Stimulated activated CD4-positive, alpha-beta T cell treated with anti-CD3 and anti-CD28 coated beads, Interleukin-15, amount 100 ng/mL, for 48 hours (primary cell): ENCODE measurements around the gene MEF2A.

Experiments
- DNase-seq, 2 donors: peaks; one replicate each; pipeline ENCODE4 v3.0.0-alpha.2; 2020; ENCODE audit warnings: low read depth in 2 of 2

MEF2A gene

DNA sequence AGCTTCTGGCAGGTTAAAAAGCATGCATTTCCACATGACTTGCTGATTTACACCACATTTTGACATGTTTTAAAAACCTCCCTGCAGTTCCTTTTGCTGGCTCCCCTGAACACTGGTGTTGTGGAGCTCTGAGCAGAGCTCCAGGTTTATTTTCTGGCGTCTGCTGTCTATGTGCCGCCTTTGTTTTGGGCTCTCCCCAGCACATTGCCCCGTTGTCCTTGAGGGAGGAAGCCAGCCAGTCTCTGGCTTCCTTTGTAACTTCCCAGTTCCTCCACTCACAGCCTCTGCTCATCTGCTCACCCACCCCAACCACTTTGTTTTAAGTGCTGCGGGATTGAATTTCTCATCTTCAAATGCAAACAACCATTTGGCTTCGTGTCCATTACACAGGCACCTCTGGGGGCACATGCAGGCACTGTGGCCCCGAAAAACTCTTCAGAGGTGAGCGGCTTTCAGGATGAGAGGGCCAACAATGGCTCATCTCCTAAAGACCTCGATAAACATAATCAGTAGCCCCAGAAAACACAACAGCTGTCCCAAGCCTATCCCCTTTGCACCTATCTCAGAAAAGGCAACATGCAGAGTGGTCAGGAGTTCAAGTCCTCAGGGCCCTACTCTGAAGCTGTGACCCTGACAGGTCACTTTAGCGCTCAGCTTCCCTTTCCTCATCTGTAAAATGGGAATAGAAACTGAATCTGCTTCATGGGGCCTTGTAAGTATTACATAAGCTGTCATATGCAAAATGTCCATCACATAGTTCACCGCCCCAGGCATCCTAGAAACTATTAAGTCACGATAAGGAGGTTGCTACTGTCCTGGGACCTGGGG lies 1.3 kb upstream of the MEF2A start:
- DNase-seq = no peak

DNA sequence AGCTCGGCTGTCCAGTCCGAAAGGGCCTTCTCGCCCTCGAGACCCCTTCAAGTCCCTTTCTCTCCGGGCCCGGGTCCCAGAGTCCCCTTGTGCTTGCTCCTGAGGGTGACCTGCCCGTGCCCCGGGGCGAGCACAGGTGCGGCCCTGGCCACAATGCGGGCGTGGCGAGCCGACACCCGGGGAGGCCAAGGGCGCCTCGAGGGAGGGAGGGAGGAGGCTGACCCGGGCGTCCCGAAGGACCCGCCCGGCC lies 810 bp upstream of the MEF2A start:
- no peak for DNase-seq

DNA sequence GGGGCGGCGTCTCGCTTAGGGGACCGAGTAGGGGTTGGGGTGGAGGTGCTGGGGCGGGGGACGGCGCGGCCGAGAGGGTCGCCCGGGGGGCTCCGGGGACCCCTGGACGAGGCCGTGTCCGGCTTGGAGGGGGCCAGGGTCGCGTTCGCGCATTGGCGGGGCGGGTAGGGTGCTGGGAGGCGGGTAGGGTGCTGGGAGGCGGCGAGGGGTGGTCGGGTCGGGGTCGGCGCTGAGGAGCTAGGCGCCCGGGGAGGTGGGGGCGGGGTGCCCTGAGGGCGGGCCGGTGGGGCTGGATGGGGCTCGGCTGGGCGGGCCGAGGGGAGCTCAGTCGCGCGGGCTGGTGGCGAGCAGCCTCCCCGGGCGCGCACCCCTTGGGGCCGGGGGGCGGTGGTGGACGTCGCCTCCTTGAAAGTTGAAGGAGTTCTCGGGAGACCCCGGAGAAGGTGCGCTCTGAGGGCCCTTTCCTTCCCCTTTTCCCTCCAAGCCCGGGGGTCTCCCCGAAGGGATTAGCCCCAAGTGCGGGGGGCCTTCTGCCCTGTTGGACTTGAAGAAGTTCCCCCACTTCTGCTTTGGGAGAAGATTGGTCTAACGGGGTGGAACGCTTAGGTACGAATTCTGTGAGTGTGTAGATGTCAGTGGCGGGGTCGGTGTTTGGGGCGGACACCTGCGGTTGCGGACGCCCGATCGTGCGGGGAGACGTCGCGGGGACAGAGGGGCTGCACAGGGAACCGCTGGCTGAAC lies 543 bp downstream of the MEF2A start:
- DNase-seq = no peak

DNA sequence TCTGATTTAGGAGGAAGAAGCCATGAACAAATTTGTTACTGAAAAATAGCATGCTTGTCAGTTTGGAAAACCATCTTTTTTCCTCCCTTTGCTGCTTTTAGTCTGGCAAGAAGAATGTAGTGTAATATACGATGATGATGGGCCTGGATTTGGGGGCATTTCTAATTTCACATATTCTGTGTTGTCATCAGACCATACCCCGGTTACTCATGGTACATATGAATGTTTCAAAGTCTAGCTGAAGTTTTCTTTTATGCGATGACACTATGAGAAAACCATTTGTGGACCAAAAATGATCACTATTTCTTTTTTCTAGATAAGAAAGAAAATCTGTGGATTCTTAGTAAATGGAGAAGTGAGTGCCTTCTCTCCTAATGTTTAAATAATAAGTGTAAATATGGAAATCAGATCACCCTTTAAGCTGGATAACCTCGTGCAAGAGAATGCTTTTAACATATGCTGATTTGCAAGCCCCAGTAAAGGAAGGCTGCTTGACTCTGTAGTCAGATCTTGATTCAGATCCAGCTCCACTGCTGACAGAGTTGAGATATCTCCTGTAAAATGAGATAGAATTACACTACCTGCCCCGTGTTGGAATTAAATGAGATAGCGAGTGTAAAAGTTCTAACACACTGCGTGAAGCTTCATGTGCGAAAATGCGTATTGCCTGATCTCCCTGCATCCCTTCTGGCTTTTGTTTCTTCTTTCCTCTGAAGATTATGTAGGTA lies 3.0 kb downstream of the MEF2A start:
- no peak for DNase-seq

DNA sequence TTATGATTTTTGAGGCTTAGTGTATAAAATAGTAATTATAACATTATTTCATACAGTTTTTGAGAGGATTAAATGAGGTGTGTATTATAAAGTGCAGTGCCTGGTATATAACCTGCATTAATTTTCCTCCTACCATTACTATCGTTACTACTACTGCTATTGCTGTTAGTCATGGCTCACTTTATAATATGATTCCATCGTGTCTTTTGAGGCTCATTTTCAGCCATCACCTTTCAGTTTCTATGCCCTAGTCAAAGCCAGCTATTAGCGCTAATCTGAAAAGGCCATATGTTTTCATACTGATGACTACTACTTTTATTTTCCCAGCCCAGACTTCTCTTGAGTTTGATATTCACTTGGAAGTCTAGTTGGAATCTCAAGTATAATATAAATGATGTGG lies 5.5 kb downstream of the MEF2A start:
- DNase-seq = no peak

DNA sequence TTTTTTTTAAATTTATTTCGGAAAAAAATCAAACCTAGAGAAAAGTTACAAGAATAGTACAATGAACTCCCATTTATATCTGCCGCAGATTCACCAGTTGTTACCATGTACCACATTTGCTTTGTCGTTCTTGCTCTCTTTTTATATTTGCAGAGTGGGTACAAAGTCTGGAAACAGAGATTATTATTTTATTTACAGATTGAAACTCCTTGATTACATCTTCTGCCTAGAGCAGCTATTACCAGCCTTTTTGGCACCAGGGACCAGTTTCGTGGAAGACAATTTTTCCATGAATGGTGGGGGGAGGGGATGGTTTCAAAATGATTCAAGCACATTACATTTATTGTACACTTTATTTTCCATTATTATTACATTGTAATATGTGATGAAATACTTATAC lies 8.3 kb downstream of the MEF2A start:
- no peak for DNase-seq

DNA sequence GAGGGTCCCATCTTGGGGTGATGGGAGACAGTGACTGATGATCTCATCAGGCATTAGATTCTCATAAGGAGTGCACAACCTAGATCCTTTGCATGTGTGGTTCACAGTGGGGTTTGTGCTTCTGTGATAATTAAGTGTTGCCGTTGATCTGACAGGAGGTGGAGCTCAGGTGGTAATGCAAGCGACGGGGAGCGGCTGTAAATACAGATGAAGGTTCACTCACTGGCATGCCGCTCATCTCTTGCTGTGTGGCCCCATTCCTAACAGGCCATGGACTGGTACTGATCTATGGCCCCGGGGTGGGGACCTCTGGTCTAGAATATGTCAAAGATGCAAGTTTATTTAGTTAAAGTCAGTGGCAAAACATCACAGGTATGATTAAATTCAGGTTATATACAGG lies 8.7 kb downstream of the MEF2A start:
- no peak for DNase-seq

DNA sequence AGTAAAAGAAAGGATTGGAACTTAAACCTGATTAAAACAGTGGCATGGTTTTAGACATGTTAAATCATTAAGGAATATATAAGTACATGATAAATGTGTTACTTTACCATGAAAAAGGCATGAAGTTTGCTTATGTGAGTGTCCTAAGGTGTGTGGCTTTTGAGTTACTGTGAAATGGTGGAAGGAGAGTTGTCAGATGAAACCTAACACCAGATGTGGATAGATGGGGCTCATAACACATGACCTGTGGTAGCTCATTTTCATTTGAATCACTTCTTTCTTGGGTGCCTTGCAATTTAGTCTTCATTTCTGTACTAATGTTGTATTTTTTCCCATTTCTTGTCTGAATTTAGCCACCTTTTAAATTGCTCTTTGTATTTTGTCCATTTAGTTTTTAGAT lies 13.0 kb downstream of the MEF2A start:
- no peak for DNase-seq

DNA sequence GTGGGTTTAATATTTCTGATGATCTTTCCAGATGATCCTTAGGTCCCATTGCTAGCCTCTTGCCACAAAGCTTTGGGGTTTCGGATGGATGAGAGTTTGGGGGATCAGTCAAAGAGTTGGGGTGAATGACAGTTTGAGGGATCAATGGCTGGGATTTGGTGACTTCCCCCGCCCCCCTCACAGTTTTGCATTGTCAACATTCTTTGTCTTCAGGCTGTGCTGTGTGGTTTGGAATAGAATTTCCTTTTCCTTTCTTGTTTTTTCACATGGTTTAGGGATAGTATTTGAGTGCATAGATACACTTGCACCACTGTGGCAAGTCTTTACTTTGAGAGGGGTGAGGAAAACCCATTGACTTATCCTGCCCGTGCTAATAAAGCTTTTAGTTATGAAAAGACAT lies 14.3 kb downstream of the MEF2A start:
- no peak for DNase-seq

DNA sequence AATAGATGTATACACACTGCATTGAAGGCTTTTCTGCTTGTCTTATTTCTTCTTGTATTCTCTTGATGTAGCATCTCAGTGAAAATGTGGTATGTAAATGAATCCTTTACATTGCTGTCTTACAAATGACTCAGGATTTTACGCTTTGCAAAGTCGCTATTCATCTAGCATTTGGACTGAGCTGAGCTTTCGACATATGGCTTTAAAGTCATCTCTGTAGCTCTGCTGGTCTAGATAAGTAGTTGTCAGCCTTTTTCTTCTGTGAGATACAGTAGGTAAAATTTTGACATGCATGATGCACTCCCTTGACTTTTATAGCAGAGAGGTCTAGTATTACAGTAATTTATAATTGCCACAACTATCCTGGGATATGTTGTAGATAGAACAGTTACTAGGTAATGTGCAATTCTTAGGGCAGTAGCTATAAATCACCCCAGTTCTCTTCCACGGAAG lies 16.8 kb downstream of the MEF2A start:
- no peak for DNase-seq

DNA sequence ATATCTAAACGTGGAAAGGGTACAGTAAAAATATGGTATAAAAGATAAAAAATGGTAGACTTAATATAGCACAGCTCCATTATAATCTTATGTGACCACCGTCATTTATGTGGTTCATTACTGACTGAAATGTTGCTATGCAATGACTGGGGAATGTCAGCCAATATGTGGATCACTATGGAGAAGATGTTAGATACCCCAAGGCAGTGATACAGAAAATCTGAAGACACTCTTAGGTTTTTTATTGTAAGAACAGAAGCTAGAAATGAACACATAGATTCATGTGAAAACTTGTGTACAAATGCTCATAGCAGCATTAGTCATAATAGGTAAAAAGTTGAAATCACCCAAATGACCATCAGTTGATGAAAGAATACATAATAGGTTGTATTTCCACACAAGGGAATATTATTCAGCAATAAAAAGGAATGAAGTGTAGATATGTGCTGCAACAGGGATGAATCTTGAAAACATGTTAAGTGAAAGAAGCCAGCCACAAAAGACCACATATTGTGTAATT lies 18.4 kb downstream of the MEF2A start:
- DNase-seq = no peak

DNA sequence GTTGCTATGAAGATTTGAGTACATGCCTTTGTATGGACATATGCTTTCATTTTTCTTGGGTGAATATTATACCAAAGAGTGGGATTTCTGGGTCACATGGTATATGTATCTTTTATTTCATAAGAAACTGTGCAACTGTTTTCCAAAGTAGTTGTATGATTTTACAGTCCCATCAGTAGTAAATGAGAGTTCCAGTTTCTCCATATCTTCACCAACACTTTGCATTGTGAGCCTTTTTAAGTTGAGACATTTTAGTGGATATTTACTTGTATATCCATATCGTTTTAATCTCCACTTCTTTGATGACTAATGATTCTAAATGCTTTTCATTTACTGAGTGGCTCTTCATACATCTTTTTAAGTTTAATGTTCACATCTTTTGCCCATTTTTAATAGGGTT lies 20.3 kb downstream of the MEF2A start:
- no peak for DNase-seq

DNA sequence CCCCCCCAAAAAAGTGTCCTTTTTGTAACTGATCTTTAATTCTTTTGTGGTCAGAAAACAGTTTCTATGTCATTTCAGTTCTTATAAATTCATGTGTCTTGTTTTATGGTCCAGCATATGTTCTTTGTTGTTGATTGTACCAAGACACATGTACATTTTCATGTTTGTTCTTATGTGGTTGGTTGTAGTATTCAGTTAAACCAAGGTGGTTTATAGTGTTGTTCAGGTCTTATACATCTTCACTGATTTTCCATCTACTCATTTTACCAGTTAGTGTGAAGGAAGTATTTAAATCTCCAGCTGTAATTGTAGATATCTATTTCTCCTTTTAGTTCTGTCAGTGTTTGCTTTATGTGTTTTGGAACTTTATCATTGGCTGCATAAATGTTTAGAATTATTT lies 24.0 kb downstream of the MEF2A start:
- DNase-seq = no peak

DNA sequence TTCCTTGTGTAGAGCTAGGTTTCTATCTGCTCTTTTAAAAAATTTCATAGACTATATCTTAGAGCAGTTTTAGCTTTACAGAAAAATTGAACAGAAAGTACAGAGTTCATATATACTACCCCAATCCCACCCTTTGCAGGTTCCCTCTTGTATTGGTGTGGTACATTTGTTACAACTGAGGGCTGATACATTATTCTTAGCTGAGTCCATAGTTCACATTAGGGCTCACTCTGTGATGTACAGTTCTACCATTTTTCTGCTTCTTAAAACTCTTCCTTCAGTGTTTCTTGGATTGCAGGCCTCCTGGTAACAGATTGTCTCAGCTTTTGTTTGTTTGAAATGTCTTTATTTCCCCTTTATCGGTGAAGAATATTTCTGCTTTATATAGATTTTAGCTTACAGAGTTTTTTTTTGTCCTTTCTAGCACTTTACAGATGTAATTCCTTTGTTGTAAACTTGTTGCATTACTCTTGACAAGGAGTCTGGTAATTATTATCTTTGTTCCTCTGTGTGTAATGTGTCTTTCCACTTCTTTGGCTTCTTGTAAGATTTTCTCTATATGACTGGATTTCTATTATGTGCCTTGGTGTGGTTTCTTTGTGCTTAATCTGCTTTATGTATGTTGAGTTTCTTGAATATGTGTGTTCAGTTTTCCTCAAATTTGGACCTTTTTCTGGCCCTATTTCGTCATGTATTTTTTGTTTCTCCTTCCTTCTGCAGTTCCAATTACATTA lies 25.3 kb downstream of the MEF2A start:
- DNase-seq = no peak

DNA sequence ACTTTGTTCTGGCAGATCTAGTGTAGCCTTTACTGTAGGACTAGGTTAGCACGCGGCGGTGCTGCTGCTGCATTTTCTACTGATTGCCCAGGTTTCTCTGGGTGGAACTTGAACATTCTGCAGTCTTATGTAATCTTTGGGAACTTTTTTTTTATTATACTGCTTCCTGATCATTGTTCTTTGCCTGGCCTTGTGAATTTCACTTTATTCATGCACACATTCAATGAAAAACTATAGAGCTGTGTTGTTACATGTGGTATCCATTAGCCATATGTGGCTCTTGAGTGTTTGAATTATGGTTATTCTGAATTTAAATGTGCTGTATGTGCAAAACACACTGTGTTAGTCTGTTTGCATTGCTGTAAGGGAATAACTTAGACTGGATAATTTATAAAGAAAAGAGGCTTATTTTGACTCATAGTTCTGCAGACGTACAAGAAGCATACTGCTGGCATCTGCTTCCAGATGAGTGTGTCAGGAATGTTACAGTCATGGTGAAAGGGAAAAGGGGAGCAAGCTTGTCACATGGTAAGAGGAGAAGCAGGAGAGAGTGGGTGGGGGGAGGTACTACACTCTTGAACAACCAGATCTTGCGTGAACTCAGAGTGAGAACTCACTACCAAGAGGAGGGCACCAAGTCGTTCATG lies 26.5 kb downstream of the MEF2A start:
- no peak for DNase-seq

DNA sequence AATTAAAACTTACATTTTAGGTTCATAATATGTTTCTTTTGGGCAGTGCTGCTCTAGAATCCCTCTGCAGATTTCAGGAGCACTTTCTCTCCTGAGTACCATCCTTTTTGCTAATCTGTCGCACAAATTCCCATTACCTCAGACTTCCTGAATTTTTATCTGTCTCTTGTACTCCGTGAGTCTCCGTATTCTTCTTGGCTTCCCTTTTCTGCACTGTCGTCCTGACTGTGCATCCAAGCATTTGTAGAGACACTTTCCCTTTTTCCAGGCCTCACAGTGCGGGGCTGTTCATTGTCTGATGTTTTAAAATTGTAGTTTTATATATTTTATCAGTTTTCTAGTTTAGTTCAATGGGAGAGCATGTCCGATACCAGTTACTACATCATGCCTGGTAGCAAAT lies 27.3 kb downstream of the MEF2A start:
- DNase-seq = no peak

DNA sequence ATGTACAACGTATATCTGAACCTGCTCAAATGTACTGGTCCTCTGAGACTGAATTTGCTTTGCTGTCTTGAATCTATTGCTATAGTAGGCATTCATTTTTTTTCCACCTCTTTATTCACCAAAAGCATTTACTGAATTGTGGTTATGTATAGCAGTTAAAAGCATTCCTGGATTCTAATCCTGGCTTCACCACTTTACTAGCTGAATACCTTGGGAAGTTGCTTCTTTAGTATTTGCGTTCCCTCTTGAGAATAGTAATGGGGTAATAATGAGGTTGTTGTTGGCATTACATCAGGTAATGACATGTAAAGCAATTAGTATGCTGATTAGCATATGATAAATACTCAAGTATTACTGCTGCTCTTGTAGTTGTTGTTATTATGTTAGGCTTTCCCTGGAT lies 29.1 kb downstream of the MEF2A start:
- no peak for DNase-seq

DNA sequence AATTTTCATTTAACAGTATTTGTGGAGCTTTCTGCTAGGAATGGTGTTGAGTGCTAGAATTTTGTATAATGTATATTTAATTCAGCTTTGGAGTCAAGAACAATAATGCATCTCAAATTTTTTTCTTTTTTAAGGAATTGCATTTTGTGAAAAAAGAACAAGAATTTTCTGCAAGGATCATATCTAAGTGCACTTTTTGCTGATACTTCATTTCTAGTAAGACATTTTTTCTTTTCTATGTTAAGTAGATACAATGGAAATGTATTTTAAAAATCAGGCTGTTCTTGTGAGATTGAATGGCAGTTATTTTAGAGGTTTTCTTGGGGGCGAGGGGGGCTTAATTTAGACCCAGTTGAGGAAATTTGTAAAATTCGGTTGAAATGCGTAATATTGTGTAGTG lies 32.5 kb downstream of the MEF2A start:
- DNase-seq = no peak

DNA sequence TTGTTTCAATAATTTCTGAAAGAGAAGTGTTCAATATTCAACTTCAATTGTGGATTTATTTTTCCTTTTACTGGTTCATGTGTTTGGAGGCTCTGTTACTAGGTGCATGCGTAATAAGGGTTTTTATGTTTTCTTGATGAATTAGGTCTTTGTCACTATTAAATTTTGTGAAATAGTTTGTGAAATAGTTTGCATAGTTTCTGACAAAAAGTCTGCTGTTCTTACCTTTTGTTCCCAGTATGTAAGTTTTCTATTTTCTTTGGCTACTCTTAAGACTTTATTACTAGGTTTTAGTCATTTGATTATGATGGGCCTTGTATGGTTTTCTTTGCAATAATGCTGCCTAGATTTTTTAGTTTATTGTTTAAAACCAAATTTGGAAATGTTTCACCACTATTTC lies 38.0 kb downstream of the MEF2A start:
- no peak for DNase-seq

DNA sequence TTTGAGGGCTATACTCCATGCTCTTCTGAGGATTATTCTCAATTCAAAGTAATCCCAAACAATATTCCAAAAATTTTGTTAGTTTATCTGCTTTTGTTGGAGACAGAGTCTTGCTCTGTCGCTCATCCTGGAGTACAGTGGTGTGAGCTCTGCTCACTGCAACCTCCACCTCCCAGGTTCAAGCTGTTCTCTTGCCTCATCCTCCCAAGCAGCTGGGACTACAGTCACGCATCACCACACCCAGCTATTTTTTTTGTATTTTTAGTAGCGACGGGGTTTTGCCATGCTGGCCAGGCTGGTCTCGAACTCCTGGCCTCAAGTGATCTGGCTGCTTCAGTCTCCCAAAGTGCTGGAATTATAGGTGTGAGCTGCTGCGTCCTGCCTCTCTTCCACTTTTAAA lies 39.1 kb downstream of the MEF2A start:
- no peak for DNase-seq

DNA sequence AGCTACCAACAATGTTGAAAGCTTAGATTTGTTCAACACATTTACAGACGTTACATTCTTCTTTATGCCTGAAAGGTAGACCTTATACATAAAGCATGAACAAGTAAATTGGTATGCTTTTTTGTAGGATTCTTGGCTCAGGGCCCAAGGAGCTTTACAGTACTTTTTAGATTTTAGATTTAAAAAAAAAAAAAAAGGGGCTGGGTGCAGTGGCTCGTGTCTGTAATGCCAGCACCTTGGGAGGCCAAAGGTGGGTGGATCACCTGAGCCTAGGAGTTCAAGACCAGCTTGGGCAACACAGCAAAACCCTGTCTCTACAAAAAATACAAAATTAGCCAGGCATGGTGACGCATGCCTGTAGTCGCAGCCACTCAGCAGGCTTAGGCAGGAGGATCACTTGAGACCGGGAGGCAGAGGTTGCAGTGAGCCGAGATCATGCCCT lies 39.7 kb downstream of the MEF2A start:
- DNase-seq = no peak

DNA sequence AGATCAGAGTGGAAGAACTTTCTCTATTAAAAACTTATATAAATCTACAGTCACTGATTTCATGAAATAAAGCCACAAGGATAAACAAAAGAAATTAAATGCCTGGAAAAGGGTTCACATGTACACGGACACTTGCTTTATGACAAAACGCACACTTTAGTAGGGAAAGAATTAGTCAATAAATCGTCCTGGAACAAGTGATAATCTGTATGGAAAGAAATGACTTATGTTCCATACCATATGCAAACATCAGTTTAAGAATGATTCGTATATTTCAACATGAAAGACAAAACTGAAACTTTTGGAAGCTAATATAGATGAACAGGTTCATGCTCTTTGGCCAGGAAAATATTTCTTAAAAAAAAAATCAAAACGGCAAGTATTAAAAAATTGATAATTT lies 40.2 kb downstream of the MEF2A start:
- no peak for DNase-seq
